GM19324 (cell line): ENCODE data around the gene DNAJB7.
A peak's percentile ranks its signal among the peaks of the same experiment; 100 is the strongest.
"Not testable (repeated sequence)": the region's sequence is repeated elsewhere in the genome, so short reads cannot be mapped to it uniquely, and the experiment has no call there.

Experiments
- ATAC-seq: cut with Tn5 transposase; IDR thresholded peaks from one replicate; pipeline ENCODE4 v1.9.1; 2021; ENCODE audit warnings: mild to moderate bottlenecking, moderate library complexity; ENCODE audit not compliant: unreplicated experiment, low FRiP score

Gene DNAJB7

DNA sequence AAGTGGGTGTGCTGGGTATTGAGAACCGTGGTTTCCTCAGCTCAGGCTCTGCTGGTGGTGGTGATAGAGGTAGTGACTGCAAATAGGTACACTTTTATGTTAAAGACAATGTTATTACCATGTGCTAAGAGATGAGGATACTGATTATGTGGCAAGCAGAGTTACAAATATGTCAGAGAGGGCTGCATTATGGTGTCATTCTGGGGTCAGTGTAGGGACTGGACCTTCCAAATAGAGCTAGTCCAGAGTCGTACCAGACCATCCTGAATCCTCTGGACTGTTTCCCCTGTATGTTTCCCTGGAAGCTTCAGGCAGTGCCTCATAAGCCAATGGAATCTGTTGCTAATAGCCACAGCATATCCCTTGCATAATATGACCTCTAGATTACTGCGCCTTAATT lies at the start of gene DNAJB7:
Gene DNAJB7 (minus strand): TSS at position 101 of the 400 bp plus-strand sequence. CDS start 119 bp downstream, outside the sequence.
- ATAC-seq: no peak

GRCh38 chr22:40908895-40909294 lies 47.0 kb upstream of the DNAJB7 start:
- no peak for ATAC-seq

DNA sequence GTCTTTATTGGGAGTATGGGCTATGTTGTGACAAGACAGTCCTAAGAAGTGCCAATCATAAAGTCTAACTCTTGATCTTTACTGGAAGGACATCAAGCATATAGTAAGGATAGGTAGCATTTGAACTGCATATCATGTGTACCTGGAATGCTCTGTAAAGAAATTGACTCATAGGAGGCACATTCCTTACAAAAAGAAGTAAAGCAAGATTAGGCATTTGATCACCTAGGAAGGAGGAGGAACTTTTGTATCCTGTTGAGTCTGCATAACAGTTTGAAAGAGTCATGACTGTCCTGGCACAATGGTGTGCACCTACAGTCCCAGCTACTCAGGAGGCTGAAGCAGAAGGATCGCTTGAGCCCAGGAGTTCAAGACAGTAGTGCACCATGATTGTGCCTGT lies 42.2 kb upstream of the DNAJB7 start:
- ATAC-seq: no peak

DNA sequence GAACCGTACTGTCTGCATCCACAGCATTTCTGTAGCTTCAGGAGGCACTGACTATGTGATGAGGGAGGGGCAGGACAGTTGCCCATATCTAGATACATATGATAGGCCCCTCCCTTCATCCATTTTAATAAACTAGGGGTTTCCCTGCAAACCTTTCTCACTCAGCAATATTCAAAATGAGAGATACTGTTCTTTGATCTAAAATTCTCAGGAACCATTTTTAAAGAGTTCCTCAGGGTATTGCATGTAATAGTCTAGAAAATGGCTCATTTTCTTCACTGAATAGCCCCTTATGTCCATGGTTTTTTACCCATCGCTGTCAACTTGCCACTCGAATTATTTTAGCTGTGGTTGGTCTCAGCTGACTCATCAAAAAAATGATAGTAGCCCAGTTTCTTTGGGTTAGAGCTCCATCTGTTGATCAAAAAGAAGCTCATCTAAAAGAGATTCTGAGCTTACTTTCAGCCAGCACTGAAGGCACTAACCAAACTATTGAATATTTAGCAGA lies 37.0 kb upstream of the DNAJB7 start:
- ATAC-seq: no peak

DNA sequence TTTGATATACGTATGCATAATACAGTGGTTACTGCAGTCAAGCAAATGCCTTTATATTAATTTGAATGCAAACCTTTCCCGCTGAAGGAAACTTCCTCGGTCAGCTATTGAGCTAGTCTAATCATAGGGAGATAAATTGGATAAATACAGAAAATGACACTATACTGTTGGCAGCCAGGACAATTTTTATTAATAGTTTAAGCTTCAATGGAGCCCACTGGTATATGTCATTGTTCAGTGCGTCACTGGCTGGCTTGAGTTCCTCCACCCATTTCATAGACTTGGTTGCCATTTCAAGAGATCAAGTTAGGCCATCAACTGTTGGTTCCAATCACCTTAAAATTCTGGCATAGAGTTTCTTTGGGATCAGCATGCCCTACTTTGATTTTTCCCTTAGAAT lies 32.5 kb upstream of the DNAJB7 start:
- ATAC-seq: no peak

DNA sequence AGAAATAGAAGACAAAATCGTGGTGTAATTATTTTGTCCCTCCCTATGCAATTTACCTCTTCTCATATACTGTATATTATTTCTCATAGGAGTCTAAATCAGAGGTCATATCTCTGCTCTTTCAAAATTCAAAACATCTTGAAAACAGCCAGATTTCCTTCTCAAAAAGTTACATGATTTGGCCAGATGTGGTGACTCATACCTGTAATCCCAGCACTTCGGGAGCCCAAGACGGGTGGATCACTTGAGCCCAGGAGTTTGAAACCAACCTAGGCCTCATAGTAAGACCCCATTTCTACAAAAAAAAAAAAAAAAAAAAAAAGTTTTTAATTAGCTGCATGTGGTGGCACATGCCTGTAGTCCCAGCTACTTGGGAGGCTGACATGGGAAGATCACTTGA lies 29.0 kb upstream of the DNAJB7 start:
- no peak for ATAC-seq

GRCh38 chr22:40889116-40889515 lies 27.2 kb upstream of the DNAJB7 start:
- ATAC-seq: no peak

DNA sequence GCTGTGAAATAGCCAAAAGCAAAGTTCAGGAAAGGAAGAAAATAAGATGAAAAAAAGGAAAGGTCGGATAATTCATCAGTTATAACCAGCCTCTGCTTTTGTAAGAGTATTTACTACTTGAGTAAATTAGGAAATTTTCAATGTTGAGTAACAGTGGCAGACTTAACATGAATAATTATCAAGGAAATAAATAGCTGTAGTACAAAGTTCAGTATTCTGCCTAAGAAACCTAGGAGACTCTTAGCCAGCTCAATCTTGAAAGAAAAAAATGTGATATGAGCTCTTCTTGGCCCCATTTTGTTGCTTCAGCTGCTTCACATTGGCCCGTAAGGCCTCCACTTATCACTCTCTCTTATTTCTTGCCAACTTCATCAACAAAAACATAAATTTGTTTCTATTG lies 17.0 kb upstream of the DNAJB7 start:
- no peak for ATAC-seq

DNA sequence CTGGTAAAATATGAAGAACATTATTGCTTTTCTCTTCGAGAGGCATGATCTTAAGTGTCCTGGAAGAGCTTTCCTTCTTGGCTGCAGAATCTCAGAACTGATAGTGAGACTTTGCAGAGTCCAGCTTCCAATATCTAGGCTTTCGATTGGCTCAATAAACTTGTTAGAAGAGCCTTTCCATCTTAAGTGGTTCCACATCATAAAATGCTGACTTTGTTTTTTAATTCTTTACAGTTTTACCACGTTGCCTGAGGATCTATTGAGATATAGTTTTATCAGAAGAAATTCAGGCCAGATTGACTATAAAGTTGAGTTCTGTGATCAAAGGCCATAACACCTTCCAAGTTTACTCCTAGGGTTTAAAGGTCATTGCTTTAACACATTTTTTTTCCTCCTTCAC lies 15.6 kb upstream of the DNAJB7 start:
- ATAC-seq: no peak

DNA sequence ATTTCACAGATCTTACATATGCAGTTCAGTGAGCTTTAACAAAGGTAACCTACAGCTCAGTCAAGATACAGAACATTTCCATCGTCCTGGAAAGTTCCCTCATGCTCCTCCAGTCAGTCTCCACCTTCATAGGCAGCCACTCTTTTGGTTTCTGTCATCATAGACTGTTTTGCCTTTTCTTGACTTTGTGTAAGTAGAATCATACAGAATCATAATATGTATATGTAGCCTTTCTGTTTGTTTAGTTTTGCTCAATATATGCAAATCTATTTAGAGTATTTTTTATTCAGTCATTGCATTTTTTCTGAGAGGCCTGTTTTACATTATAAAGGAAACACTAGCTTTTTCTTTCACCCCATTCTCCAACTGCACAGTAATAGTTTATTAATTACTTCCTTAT lies 15.0 kb upstream of the DNAJB7 start:
- ATAC-seq: no peak

- no peak for ATAC-seq
These were observed 13.2 kb upstream of the DNAJB7 start for GRCh38 chr22:40875111-40875510.

DNA sequence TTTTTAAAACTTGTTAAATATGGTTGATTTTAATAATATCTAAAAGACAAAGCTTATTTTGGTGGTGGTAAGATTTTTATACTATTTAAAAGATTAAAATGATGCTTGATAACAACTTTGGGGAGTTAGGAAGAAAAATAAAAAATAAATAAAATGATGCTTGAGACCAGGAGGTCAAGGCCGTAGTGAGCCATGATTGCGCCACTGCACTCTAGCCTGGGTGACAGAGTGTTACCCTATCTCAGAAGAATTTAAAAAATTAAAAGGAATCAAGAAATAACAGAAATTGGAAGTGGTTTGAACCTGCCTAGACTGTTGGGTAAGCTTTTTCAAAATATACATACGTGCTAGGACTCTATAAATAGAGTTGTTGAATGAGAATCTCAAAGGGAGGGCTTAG lies 12.1 kb upstream of the DNAJB7 start:
- ATAC-seq: no peak

- not testable (repeated sequence) for ATAC-seq
These were observed 6.5 kb upstream of the DNAJB7 start for GRCh38 chr22:40868379-40868778.

- no peak for ATAC-seq
These were observed 5.2 kb upstream of the DNAJB7 start for GRCh38 chr22:40867109-40867508.

DNA sequence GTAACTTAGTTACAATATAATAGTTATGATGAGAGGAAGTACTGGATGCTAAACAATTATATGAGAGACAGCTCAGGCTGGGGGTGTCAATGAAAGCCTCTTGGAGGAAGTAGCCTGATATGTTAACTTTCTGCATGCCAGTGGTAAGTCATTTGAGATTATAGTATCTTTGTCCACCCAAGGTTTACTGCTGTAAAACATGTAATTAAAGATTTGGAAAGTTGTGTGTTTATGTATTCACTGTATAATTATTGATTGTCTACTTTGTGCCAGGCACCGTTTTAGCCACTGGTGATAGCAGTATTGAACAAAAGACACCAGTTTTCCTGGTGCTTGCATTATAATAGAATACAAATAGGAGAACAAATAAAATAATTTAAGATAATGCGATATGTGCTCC lies 624 bp upstream of the DNAJB7 start:
- no peak for ATAC-seq

GRCh38 chr22:40857309-40857855 lies 4.5 kb downstream of the DNAJB7 start:
- no peak for ATAC-seq

DNA sequence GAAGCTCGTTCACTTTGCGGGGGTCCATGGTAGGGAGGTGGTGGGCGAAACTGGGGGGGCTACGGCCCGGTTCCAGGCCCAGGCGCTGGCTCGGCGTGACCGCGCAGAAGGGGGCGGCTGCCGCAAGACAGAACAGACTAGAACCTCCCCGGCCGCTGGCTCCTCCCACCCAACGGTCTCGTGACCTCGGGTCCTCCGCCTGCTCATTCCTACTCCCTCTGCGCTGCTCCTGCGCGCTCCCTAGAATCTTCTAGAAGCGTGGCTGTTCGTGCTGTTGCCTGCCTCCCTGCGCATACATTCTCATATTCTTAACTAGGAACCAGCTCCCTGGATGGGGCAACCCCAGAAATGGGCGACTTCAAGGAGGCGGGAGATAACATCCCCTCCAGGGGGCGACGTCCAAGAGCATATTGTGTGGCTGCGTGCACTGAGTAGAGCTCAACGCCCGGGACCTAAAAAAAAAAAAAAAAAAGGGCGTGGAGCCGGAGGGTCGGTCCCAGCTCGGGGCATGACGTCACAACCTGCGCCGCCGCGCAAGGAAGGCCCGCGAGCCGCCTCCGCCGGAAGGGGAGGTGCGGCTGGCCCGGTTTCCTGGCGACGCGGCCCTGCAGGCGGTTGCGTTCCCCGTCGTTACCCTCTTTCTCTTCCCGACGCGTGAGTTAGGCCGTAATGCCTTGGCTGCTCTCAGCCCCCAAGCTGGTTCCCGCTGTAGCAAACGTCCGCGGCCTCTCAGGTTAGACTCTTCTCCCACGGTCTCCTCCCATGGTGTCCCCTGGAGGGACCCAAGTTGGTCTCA lies 5.2 kb downstream of the DNAJB7 start, which contains the start of the genes ST13 and XPNPEP3:
Gene ST13 (minus strand): TSS at position 127 of the 796 bp plus-strand sequence. CDS start 99 bp downstream, at position 28.
Gene XPNPEP3 (plus strand): TSS at position 636 of the 796 bp plus-strand sequence. CDS start 34 bp downstream, at position 670.
- ATAC-seq: peak; percentile 92

GRCh38 chr22:40855979-40856512 lies 5.9 kb downstream of the DNAJB7 start:
- peak; percentile 27 for ATAC-seq

DNA sequence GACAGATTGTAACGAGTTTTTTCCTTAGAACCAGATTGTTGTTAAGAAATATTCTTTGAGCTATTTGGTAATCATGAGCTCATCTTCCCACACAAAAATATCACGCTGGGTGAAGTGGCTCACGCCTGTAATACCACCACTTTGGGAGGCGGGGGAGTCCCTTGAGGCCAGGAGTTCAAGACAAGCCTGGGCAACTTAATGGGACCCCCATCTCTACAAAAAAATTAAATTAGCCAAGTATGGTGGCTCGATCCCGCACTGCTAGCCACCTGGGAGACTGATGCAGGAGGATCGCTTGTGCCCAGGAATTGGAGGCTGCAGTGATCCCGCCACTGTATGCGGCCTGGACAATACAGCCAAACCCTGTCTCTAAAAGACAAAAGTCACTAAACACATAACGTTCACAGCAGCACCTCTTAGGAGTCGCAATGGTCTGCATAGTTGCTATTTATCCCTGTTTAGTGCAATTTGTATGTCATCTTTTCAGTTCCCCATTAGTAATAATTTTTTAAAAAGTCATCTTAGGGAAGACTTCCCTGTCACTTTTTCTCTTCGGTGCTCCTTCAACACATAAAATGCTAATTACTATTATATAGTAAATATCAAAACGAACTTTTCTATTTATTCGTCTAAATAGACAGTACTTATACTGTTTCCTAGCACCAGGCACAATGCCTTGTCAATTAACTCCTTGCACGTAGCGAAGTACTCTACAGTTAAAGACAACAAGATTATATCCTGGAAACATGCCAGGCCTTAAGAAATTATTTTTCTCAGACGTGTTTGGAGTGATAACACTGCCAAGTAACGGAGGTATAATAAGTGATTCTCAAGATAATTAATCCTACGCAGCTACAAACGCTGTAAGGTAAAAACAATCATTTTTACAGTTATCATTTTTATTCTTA lies 6.6 kb downstream of the DNAJB7 start:
- ATAC-seq: no peak

DNA sequence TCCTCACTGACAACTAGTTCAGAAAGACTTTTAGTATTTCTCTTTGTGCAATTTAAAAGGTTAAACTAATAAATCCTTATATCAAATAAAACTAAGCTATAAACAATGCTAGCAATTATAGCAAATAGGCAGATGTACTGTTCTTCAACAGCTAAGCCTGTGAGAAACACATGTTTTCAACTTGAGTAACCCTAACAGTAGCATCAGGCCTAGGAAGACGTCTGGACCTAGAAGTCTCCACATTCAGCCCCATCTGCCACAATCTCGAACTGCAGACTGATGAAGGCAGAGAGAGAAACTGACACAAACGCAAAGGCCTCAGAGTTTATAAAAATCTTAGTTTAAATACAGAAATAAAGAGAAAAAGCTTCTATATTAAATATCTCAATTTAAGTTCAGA lies 8.0 kb downstream of the DNAJB7 start:
- no peak for ATAC-seq

- no peak for ATAC-seq
These were observed 8.6 kb downstream of the DNAJB7 start for GRCh38 chr22:40853333-40853732.
